Tibial nerve (tissue), 4 donors: ENCODE data around the gene EMX1.

ENCODE experiments used
- CTCF ChIP-seq, 5 experiments: fragments of 200-600 bp in 3 of 5; fragments of 450-650 bp in 2 of 5; sonication (generic) in 3 of 5; IDR thresholded peaks; one replicate each; pipeline ENCODE4 v1.5.1; 2016 to 2019; ENCODE audit warnings: antibody characterized with exemption in 5 of 5, mild to moderate bottlenecking in 3 of 5, moderate library complexity in 2 of 5
- EP300 ChIP-seq, 2 donors: sonication (generic); formaldehyde crosslinking; IDR thresholded peaks; one replicate each; pipeline ENCODE4 v1.6.1; 2017; ENCODE audit warnings: antibody characterized with exemption in 2 of 2, mild to moderate bottlenecking in 1 of 2
- POLR2A ChIP-seq, 2 donors: fragments of 450-650 bp; IDR thresholded peaks; one replicate each; pipeline ENCODE4 v1.6.1; 2017; ENCODE audit warnings: antibody characterized with exemption in 2 of 2, mild to moderate bottlenecking in 2 of 2, moderate library complexity in 2 of 2

- no peak for TF ChIP-seq CTCF (IDR thresholded peaks at IDR 0.05)
- no peak for TF ChIP-seq POLR2A (IDR thresholded peaks at IDR 0.05)
- no peak for TF ChIP-seq EP300 (IDR thresholded peaks at IDR 0.05)
Measured at GRCh38 chr2:72871060-72871459, 46.3 kb upstream of the EMX1 start.
